HG03280 (cell line): ENCODE data around the gene MDH1.
A peak's percentile ranks its signal among the peaks of the same experiment; 100 is the strongest.
"Not testable (repeated sequence)": the region's sequence is repeated elsewhere in the genome, so short reads cannot be mapped to it uniquely, and the experiment has no call there.

Source experiments
- ATAC-seq: cut with Tn5 transposase; IDR thresholded peaks from one replicate; pipeline ENCODE4 v1.9.1; 2021; ENCODE audit warnings: mild to moderate bottlenecking, moderate library complexity; ENCODE audit not compliant: unreplicated experiment

Gene MDH1

GRCh38 chr2:63588385-63589147 lies at the start of gene MDH1, which contains the start of gene WDPCP:
TSS of gene MDH1 (plus strand) at chr2:63588963. CDS start at chr2:63589044, 81 bp downstream.
TSS of gene WDPCP (minus strand) at chr2:63588477. CDS start at chr2:63588271, 206 bp downstream.
- ATAC-seq: peak; percentile 88

- no peak for ATAC-seq
These were observed 49.2 kb upstream of the MDH1 start for GRCh38 chr2:63539416-63540162.

- no peak for ATAC-seq
These were observed 44.6 kb upstream of the MDH1 start for GRCh38 chr2:63544017-63544627.

- ATAC-seq: no peak
These were observed 43.7 kb upstream of the MDH1 start for GRCh38 chr2:63545023-63545422.

DNA sequence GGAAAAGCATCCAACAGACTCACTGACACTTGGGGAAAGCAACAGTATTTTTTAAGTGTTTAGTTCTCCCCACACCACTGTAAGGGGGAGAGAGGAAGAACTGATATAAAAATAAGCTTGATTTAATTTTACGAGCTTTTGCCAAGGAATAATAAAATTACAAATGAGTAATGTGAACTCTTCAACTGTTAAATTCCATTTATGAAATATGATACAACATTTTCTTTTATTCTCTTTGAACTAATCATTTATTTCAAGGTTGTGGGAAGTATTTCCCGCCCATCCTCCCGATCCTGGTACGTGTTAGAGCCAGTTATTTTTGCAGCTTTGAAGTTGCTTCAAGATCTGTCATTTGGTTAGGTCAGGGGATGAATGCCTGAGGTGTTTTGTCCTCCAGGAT lies 35.7 kb upstream of the MDH1 start:
- no peak for ATAC-seq

DNA sequence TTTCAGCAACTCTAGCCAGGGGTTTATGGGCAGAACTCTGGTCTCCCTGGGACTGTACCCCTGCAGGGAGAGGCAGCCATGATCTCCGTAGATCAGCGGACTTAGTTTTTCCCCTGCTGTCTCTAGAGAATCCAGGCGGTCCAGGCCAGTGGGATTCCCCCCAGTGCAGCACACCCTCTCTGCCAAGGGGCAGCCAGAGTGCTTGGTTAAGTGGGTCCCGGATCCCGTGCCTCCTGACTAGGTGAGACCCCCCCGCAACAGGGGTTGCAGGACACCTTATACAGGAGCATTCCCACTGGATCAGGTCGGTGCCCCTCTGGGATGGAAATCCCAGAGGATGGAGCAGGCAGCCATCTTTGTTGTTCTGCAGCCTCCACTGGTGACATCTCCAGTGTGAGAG lies 33.5 kb upstream of the MDH1 start:
- ATAC-seq: no peak

- ATAC-seq: no peak
These were observed 32.8 kb upstream of the MDH1 start for GRCh38 chr2:63555931-63556330.

- ATAC-seq: not testable (repeated sequence)
These were observed 30.9 kb upstream of the MDH1 start for GRCh38 chr2:63557819-63558218.

GRCh38 chr2:63558922-63559321 lies 29.8 kb upstream of the MDH1 start:
- ATAC-seq: not testable (repeated sequence)

- no peak for ATAC-seq
These were observed 26.0 kb upstream of the MDH1 start for GRCh38 chr2:63562751-63563150.

DNA sequence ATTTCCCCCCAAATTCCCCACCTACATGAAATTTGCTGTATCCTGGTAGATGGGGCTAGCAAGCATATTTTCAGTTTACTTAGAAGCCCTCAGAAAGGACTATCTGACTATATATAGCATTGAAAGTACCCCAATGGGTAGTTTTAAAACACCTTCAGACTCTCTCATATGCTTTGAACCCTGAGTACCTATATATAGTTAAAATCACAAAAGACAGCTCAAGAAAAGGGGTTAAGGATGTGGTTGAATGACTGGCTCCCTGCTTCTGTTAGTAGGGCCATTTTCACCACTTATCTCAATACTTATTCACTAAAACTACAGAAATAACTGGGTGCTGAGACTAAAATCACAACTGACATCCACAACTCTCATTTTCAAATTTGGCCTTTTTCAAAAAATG lies 19.0 kb upstream of the MDH1 start:
- ATAC-seq: no peak

GRCh38 chr2:63571291-63571690 lies 17.5 kb upstream of the MDH1 start:
- no peak for ATAC-seq

DNA sequence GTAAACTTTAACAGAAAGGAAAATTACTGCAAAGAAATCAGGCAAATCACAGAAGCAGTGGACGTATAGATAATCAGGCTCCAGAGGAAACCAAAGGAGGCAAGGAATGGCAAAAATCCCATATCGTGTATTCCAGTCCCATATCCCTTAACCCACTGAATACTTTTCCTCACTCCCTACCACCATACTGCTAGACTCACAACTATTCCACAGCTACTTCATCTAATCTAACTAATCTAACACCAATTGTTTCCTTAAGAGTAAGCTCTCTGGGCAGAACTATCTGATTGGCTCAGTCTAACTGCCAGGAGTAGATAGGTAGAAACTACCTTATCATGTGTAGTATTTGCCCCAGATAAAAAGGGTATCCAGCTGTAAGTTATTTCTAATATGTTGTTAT lies 16.8 kb upstream of the MDH1 start:
- ATAC-seq: no peak

DNA sequence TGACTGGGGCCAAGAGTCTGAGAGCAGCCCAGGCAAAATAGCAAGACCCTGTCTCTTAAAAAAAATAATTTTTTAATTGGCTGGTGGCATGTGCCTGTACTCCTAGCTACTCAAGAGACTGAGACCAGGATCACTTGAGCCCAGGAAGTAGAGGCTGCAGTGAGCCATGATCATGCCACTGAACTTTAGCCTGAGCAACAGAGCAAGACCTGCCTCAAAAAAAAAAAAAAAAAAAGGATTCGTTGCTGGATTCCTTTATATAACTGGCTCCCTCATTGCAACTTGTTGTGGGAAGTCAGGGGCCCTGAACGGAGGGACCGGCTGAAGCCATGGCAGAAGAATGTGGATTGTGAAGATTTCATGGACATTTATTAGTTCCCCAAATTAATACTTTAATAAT lies 15.7 kb upstream of the MDH1 start:
- ATAC-seq: not testable (repeated sequence)

- not testable (repeated sequence) for ATAC-seq
These were observed 14.9 kb upstream of the MDH1 start for GRCh38 chr2:63573726-63574345.

DNA sequence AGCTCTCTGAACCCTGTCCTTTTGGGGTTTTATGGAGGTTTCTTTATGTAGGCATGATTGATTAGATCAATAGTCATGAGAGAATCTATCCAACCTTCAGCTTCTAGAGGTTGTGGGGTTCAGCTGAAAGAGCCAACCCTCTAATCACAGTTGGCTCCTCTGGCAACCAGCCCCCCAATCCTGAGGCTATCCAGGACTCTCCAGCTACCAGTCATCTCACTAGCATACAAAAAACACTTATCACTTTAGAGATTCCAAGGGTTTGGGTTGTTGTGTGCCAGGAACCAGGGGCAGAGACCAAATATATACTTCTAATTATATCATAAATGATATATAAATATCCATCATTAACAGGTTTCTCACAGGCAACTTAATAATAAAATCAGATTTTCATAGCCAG lies 12.2 kb upstream of the MDH1 start:
- ATAC-seq: no peak

DNA sequence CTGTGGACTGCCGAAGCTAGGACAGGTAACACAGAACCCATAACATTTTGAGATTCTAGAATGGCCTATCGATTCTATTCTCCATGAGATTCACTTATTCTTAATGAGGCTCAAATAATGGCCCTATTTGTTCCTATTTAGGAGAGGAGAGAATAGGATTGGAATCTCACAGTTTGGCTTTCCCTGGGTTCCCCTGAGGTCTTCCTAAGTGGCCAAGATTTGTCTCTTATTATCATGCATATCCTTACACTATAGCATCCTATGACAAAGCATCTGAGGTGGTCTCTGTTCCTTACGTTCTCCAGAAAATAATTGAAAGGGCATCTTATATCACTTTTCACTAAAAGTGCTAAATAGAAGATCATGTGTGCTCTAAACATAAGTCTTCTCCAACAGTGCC lies 10.0 kb upstream of the MDH1 start:
- no peak for ATAC-seq

DNA sequence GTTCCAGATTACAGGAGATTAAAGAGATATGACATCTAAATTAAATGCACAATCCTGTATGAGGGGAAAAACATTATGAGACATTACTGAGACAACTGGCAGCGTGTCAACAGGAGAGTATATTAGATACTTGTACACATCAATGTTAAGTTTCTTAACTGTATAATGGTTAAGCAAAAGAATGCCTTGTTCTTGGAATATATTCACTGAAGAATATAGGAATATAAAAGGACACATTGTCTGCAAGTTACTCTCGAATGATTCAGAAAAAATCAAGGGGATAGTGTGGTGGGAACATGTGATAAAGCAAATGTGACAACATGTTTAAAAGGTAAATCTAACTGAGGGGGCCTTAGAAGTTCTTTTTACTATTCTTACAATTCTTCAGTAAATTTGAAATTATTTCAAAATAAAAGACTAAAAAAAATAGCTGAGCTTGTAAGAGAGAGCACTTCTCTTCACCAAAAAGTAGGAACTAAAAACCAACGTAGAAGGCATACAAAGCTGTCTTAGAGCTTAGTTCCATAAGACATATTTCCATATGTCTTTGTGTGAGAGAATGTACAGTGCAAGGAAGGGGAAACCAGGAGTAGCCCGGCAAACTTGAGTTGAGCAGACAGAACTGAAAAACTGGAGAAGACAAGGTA lies 8.0 kb upstream of the MDH1 start:
- no peak for ATAC-seq

- ATAC-seq: no peak
These were observed 7.3 kb upstream of the MDH1 start for GRCh38 chr2:63581298-63581961.

DNA sequence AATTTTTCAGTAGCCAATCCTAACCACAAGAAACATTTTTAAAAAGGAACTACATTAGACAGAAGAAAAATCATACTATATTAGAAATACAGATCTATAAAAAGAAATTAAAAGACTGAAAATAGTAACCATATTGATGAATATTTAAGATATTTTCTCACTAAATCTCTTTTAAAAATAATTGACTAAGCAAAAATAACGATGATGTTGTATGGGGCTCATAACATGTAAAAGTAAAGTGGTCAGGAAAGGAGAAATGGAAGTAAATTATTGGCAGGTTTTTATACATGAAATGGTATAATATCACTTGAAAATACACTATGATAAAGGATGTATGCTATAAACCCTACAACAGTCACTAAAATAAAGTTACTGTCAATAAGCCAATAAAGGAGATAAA lies 5.9 kb upstream of the MDH1 start:
- ATAC-seq: no peak
